Kidney epithelial cell (primary cell): Measurements from ENCODE around the gene AMDHD1. TPM values are rescaled to one million over a fixed set of nuclear protein-coding genes. Genes with fewer than 3 reads are reported as not detected.

Experiments
- DNase-seq: peaks from one replicate; pipeline ENCODE4 v3.0.0-alpha.2; 2010; ENCODE audit warnings: low read depth
- H3K27me3 ChIP-seq: 2 replicates; pipeline ENCODE4 v1.6.0; 2011; ENCODE audit warnings: low read length; ENCODE audit not compliant: control insufficient read depth, insufficient read depth
- H3K36me3 ChIP-seq: 2 replicates; pipeline ENCODE4 v1.5.1; 2011; ENCODE audit warnings: low read length; ENCODE audit not compliant: control insufficient read depth, insufficient read depth
- H3K4me3 ChIP-seq: 2 replicates; pipeline ENCODE4 v1.5.1; 2011; ENCODE audit warnings: low read depth, mild to moderate bottlenecking, control low read depth, low read length
- total RNA-seq: library from RNA; depleted of rRNA; stranded (reverse); fragments of >200 nt; gene quantifications from 2 replicates; pipeline ENCODE4 v1.2.3, GENCODE V29; 2015
- TF ChIP-seq, protein P1 (sequence below): IDR thresholded peaks from 2 replicates; pipeline ENCODE4 v1.5.1; 2011; ENCODE audit warnings: mild to moderate bottlenecking, moderate library complexity, low read length, control low read depth, inconsistent platforms; ENCODE audit not compliant: insufficient read depth, poor library complexity, severe bottlenecking

The AMDHD1 gene
- total RNA-seq, 1 donor from 2014 or later: 0.67 TPM

DNA sequence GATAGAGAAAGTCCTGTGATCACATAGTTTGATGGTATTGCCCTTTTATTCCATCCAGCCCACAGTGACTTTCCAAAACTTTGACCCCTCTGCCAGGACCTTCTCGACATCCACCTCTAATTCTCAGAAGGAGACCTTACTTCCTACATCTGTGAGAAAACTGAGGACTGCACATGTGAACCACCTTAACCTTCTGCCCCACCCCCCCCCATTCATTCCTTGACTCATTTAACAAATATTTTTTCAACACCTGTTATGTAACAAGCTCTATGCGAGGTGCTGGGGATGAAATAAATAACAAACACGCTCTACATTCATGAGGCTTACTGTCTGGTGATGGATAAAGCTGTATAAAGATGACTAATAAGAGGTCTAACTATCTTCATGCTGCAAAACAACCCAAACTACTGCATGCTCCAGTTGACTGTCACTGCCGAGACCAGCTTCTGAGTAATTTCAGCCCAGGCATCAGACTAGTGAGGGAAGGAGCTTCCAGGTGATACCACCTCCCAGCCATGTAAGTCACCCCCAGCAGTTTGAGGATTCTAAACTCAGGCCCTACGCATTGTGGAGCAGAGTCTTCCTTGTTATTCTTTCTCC, 54.9 kb downstream of the AMDHD1 start:
- TF ChIP-seq, protein P1, sequence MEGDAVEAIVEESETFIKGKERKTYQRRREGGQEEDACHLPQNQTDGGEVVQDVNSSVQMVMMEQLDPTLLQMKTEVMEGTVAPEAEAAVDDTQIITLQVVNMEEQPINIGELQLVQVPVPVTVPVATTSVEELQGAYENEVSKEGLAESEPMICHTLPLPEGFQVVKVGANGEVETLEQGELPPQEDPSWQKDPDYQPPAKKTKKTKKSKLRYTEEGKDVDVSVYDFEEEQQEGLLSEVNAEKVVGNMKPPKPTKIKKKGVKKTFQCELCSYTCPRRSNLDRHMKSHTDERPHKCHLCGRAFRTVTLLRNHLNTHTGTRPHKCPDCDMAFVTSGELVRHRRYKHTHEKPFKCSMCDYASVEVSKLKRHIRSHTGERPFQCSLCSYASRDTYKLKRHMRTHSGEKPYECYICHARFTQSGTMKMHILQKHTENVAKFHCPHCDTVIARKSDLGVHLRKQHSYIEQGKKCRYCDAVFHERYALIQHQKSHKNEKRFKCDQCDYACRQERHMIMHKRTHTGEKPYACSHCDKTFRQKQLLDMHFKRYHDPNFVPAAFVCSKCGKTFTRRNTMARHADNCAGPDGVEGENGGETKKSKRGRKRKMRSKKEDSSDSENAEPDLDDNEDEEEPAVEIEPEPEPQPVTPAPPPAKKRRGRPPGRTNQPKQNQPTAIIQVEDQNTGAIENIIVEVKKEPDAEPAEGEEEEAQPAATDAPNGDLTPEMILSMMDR: no peak
- H3K4me3 ChIP-seq: no peak overlapping the region
- no peak for DNase-seq
- H3K27me3 ChIP-seq: no peaks in the 10 kb centered on the region
- peaks cover 2% of the 10 kb centered on the region for H3K36me3 ChIP-seq

DNA sequence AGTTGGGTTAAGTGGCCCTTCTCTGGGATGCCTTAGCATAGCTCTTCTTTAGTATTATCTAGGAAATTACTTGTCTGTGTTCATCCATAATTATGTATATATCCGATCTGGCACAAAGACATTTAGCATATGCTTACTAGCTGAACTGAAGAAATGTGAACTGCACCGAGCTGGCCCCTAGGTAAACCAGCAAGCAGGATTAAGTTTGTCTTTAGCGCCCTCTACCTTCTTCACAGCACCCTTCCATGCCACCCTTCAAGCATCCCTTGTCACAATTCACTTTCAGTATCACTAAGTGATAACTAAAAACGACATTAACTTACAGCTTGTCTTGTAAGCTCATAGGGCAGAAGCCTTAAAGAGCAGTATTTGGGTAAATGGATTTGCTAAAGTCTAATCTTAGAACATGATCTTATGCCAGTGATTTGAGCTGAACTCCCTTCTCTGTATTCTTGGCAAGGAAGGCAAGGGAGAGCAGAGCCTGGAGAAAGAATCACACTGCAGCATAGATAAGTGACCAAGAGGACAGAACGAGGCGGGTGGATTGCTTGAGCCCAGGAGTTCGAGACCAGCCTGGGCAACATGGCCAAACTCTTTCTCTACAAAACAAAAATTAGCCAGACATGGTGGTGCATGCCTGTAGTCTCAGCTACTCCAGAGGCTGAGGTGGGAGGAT, 55.6 kb downstream of the AMDHD1 start:
- peak; percentile 19 for DNase-seq
- H3K27me3 ChIP-seq: no peaks in the 10 kb centered on the region
- TF ChIP-seq, protein P1: peak; percentile 66
- H3K4me3 ChIP-seq: no peak overlapping the region
- H3K36me3 ChIP-seq: peaks cover 2% of the 10 kb centered on the region

- TF ChIP-seq, protein P1: no peak
- DNase-seq: no peak
- no peaks in the 10 kb centered on the region for H3K27me3 ChIP-seq
These were observed 56.4 kb downstream of the AMDHD1 start for GRCh38 chr12:95999484-95999883.

DNA sequence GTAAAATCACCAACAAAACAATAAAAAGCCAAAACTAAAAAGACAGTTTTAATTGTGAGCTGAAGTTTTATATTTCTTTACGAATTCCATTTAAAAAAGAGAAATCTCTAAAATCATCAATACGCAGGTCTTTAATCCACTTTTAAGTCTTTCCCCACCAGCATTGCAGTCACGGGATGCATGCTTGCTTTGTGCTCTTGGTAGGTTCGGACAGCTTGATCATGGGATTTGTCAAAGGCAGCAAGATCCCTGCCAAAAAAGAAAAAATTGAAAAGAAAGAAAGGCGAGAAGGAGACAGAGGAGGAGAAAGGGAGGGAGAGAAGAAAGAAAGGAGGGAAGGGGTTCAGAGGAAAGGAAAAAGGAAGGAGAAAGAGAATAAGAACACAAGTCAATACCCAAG, 57.7 kb downstream of the AMDHD1 start:
- DNase-seq: no peak
- TF ChIP-seq, protein P1: no peak
- Histone ChIP-seq H3K4me3 (no peak overlapping the region), H3K36me3 (peaks cover 2% of the 10 kb centered on the region), H3K27me3 (no peaks in the 10 kb centered on the region)

More at GRCh38 chr12:95999484-95999883, 56.4 kb downstream of the AMDHD1 start:
- Histone ChIP-seq H3K4me3 (no peak overlapping the region), H3K36me3 (peaks cover 2% of the 10 kb centered on the region)

DNA sequence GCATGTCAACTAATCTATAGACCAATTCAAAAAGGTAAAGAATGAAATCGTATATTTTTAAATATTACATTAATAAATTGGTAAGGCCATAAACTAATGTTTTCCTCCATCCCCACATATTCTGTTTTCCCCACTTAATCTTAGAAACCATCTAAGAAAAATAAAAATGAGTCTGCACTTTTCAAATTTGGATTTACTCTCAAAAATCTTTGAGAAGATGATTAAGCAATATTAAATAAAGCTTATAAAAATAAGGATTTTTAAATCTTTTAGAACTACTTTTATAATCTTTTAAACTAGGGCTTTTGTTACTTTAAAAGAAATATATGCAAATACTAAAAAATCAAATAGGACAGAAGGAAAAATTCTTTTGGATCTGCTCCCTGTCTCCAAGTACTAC, 63.6 kb downstream of the AMDHD1 start:
- TF ChIP-seq, protein P1: no peak
- H3K4me3 ChIP-seq: no peak overlapping the region
- no peak for DNase-seq
- H3K27me3 ChIP-seq: no peaks in the 10 kb centered on the region
- no peaks in the 10 kb centered on the region for H3K36me3 ChIP-seq

- DNase-seq: no peak
- Histone ChIP-seq H3K27me3 (no peaks in the 10 kb centered on the region), H3K36me3 (peaks cover 1% of the 10 kb centered on the region), H3K4me3 (no peak overlapping the region)
- TF ChIP-seq, protein P1: no peak
These were observed 64.6 kb downstream of the AMDHD1 start for GRCh38 chr12:96007729-96008128.
